GM23338 (cell line): ENCODE data around the gene COX17.

ENCODE experiments used
- CREB1 ChIP-seq: fragments of 250-450 bp; sonication (Bioruptor Pico); IDR thresholded peaks from 2 replicates; pipeline ENCODE4 v1.5.0; 2020; ENCODE audit warnings: low read depth, mild to moderate bottlenecking, moderate library complexity
- EZH2 ChIP-seq: fragments of 200-600 bp; sonication (generic); IDR thresholded peaks from one replicate; pipeline ENCODE4 v1.8.0; 2017; ENCODE audit warnings: antibody characterized with exemption, mild to moderate bottlenecking, low read depth; ENCODE audit not compliant: unreplicated experiment
- EZH2phosphoT487 ChIP-seq: fragments of 200-600 bp; sonication (generic); IDR thresholded peaks from one replicate; pipeline ENCODE4 v1.8.1; 2018; ENCODE audit warnings: antibody characterized with exemption; ENCODE audit not compliant: unreplicated experiment
- JUNB ChIP-seq: IDR thresholded peaks from one replicate; pipeline ENCODE4 v1.6.1; 2016; ENCODE audit warnings: antibody characterized with exemption; ENCODE audit not compliant: unreplicated experiment
- NANOG ChIP-seq: IDR thresholded peaks from 2 replicates; pipeline ENCODE4 v1.6.1; 2016; ENCODE audit warnings: antibody characterized with exemption, borderline replicate concordance
- POLR2AphosphoS5 ChIP-seq: IDR thresholded peaks from 2 replicates; pipeline ENCODE4 v1.6.1; 2016; ENCODE audit warnings: antibody characterized with exemption, low read depth
- STAT1 ChIP-seq: IDR thresholded peaks from one replicate; pipeline ENCODE4 v1.6.1; 2016; ENCODE audit warnings: antibody characterized with exemption; ENCODE audit not compliant: unreplicated experiment
- ZNF114 ChIP-seq: fragments of 250-450 bp; sonication (Bioruptor Pico); IDR thresholded peaks from 2 replicates; pipeline ENCODE4 v1.5.0; 2020; ENCODE audit warnings: mild to moderate bottlenecking, moderate library complexity
- ZNF331 ChIP-seq: fragments of 250-450 bp; sonication (Bioruptor Pico); IDR thresholded peaks from 2 replicates; pipeline ENCODE4 v1.5.0; 2020; ENCODE audit warnings: low read depth, mild to moderate bottlenecking, moderate library complexity
- TF ChIP-seq, protein P1 (sequence below): IDR thresholded peaks from one replicate; pipeline ENCODE4 v1.6.1; 2018; ENCODE audit warnings: antibody characterized with exemption; ENCODE audit not compliant: unreplicated experiment
- TF ChIP-seq, protein P2 (sequence below), 2 experiments: fragments of 200-600 bp in 1 of 2; sonication (generic) in 1 of 2; conservative IDR thresholded peaks; 2 replicates each; pipeline versions ENCODE4 v1.5.1 to v1.6.1; 2016 to 2017; ENCODE audit warnings: antibody characterized with exemption in 2 of 2, low read depth in 2 of 2, mild to moderate bottlenecking in 2 of 2, moderate library complexity in 1 of 2
- TF ChIP-seq, protein P3 (sequence below): fragments of 250-450 bp; sonication (Bioruptor Pico); IDR thresholded peaks from 2 replicates; pipeline ENCODE4 v1.5.0; 2020; ENCODE audit warnings: mild to moderate bottlenecking, moderate library complexity
- TF ChIP-seq, protein P4 (sequence below): IDR thresholded peaks from 2 replicates; pipeline ENCODE4 v1.6.1; 2016; ENCODE audit warnings: antibody characterized with exemption

DNA sequence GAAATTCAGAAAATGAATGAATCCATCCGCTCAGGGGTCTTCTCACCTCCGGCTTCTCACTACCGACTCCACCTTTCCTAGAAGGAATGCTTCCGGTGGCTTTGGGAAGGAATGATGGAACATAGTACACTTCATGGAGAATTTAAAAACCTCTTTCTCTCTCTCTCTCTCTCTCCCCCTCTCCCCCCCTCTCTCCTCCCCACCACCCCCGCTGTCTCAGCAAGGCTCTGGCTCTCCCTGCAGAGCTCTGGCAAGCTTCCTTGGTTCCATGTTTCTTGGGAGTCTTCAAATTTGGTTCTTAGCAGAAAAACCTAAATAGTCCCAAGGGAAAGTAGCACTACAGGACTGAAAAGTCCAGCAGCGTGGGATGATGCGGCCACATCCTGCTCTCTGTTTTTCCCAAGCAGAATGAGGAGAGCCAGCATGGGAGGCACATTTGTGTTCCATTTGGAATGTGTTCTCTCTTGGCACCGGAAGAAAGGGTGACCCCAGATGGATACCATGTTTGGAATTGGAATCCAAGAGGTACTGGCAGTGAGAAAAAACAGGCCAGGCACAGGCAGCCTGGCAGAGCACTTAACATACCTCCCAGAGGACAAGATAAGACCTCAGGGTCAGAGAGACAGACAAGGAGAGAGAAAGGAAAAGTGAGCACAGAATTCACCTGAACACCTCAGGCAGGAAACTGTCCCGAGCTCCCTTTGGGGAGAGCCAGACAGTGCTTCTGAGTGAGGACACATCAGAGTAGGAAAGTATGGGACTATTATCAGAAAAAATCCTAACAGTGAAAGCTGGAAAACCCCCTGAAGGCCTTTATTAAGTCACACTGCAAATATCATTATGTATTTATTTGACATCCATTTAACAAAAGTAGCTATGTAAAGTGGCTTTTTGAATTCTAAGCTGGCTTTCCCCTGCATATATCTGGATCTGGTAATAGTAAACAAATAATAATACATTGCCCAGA is 16.4 kb downstream of the COX17 start, which contains the start of gene POPDC2:
- TF ChIP-seq ZNF114 (CRISPR knock-in tag) (no peak), EZH2 (no peak), POLR2AphosphoS5 (no peak), CREB1 (CRISPR knock-in tag) (no peak), JUNB (no peak), ZNF331 (CRISPR knock-in tag) (no peak), EZH2phosphoT487 (no peak), STAT1 (no peak), NANOG (no peak)
- TF ChIP-seq, protein P1, sequence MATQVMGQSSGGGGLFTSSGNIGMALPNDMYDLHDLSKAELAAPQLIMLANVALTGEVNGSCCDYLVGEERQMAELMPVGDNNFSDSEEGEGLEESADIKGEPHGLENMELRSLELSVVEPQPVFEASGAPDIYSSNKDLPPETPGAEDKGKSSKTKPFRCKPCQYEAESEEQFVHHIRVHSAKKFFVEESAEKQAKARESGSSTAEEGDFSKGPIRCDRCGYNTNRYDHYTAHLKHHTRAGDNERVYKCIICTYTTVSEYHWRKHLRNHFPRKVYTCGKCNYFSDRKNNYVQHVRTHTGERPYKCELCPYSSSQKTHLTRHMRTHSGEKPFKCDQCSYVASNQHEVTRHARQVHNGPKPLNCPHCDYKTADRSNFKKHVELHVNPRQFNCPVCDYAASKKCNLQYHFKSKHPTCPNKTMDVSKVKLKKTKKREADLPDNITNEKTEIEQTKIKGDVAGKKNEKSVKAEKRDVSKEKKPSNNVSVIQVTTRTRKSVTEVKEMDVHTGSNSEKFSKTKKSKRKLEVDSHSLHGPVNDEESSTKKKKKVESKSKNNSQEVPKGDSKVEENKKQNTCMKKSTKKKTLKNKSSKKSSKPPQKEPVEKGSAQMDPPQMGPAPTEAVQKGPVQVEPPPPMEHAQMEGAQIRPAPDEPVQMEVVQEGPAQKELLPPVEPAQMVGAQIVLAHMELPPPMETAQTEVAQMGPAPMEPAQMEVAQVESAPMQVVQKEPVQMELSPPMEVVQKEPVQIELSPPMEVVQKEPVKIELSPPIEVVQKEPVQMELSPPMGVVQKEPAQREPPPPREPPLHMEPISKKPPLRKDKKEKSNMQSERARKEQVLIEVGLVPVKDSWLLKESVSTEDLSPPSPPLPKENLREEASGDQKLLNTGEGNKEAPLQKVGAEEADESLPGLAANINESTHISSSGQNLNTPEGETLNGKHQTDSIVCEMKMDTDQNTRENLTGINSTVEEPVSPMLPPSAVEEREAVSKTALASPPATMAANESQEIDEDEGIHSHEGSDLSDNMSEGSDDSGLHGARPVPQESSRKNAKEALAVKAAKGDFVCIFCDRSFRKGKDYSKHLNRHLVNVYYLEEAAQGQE, result no peak
- TF ChIP-seq, protein P2, sequence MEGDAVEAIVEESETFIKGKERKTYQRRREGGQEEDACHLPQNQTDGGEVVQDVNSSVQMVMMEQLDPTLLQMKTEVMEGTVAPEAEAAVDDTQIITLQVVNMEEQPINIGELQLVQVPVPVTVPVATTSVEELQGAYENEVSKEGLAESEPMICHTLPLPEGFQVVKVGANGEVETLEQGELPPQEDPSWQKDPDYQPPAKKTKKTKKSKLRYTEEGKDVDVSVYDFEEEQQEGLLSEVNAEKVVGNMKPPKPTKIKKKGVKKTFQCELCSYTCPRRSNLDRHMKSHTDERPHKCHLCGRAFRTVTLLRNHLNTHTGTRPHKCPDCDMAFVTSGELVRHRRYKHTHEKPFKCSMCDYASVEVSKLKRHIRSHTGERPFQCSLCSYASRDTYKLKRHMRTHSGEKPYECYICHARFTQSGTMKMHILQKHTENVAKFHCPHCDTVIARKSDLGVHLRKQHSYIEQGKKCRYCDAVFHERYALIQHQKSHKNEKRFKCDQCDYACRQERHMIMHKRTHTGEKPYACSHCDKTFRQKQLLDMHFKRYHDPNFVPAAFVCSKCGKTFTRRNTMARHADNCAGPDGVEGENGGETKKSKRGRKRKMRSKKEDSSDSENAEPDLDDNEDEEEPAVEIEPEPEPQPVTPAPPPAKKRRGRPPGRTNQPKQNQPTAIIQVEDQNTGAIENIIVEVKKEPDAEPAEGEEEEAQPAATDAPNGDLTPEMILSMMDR (conservative IDR thresholded peaks at IDR 0.05; ENCODE audit: low read depth in 2 of 2), result no peak
- TF ChIP-seq, protein P3, sequence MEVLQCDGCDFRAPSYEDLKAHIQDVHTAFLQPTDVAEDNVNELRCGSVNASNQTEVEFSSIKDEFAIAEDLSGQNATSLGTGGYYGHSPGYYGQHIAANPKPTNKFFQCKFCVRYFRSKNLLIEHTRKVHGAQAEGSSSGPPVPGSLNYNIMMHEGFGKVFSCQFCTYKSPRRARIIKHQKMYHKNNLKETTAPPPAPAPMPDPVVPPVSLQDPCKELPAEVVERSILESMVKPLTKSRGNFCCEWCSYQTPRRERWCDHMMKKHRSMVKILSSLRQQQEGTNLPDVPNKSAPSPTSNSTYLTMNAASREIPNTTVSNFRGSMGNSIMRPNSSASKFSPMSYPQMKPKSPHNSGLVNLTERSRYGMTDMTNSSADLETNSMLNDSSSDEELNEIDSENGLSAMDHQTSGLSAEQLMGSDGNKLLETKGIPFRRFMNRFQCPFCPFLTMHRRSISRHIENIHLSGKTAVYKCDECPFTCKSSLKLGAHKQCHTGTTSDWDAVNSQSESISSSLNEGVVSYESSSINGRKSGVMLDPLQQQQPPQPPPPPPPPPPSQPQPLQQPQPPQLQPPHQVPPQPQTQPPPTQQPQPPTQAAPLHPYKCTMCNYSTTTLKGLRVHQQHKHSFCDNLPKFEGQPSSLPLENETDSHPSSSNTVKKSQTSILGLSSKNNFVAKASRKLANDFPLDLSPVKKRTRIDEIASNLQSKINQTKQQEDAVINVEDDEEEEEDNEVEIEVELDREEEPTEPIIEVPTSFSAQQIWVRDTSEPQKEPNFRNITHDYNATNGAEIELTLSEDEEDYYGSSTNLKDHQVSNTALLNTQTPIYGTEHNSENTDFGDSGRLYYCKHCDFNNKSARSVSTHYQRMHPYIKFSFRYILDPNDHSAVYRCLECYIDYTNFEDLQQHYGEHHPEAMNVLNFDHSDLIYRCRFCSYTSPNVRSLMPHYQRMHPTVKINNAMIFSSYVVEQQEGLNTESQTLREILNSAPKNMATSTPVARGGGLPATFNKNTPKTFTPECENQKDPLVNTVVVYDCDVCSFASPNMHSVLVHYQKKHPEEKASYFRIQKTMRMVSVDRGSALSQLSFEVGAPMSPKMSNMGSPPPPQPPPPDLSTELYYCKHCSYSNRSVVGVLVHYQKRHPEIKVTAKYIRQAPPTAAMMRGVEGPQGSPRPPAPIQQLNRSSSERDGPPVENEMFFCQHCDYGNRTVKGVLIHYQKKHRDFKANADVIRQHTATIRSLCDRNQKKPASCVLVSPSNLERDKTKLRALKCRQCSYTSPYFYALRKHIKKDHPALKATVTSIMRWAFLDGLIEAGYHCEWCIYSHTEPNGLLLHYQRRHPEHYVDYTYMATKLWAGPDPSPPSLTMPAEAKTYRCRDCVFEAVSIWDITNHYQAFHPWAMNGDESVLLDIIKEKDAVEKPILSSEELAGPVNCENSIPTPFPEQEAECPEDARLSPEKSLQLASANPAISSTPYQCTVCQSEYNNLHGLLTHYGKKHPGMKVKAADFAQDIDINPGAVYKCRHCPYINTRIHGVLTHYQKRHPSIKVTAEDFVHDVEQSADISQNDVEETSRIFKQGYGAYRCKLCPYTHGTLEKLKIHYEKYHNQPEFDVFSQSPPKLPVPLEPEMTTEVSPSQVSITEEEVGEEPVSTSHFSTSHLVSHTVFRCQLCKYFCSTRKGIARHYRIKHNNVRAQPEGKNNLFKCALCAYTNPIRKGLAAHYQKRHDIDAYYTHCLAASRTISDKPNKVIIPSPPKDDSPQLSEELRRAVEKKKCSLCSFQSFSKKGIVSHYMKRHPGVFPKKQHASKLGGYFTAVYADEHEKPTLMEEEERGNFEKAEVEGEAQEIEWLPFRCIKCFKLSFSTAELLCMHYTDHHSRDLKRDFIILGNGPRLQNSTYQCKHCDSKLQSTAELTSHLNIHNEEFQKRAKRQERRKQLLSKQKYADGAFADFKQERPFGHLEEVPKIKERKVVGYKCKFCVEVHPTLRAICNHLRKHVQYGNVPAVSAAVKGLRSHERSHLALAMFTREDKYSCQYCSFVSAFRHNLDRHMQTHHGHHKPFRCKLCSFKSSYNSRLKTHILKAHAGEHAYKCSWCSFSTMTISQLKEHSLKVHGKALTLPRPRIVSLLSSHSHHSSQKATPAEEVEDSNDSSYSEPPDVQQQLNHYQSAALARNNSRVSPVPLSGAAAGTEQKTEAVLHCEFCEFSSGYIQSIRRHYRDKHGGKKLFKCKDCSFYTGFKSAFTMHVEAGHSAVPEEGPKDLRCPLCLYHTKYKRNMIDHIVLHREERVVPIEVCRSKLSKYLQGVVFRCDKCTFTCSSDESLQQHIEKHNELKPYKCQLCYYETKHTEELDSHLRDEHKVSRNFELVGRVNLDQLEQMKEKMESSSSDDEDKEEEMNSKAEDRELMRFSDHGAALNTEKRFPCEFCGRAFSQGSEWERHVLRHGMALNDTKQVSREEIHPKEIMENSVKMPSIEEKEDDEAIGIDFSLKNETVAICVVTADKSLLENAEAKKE (CRISPR knock-in tag), result no peak
- TF ChIP-seq, protein P4, sequence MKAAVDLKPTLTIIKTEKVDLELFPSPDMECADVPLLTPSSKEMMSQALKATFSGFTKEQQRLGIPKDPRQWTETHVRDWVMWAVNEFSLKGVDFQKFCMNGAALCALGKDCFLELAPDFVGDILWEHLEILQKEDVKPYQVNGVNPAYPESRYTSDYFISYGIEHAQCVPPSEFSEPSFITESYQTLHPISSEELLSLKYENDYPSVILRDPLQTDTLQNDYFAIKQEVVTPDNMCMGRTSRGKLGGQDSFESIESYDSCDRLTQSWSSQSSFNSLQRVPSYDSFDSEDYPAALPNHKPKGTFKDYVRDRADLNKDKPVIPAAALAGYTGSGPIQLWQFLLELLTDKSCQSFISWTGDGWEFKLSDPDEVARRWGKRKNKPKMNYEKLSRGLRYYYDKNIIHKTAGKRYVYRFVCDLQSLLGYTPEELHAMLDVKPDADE, result no peak
